Endothelial cell of umbilical vein (primary cell): ENCODE measurements around the gene AK5.

Experiments used
- EZH2 ChIP-seq: IDR thresholded peaks from 2 replicates; pipeline ENCODE4 v1.6.1; 2012; ENCODE audit warnings: borderline replicate concordance, low read depth, mild to moderate bottlenecking, moderate library complexity, low read length, inconsistent platforms; ENCODE audit not compliant: severe bottlenecking
- FOS ChIP-seq: IDR thresholded peaks from 2 replicates; pipeline ENCODE4 v1.6.1; 2011; ENCODE audit warnings: mild to moderate bottlenecking, low read length, moderate library complexity, borderline replicate concordance; ENCODE audit not compliant: insufficient read depth
- POLR2A ChIP-seq: IDR thresholded peaks from 2 replicates; pipeline ENCODE4 v1.6.1; 2012; ENCODE audit warnings: low read depth, mild to moderate bottlenecking, control low read depth, low read length
- POLR2AphosphoS5 ChIP-seq: IDR thresholded peaks from 2 replicates; pipeline ENCODE4 v1.6.1; 2012; ENCODE audit warnings: low read depth, mild to moderate bottlenecking, control low read depth, low read length, moderate library complexity; ENCODE audit not compliant: insufficient read depth
- TF ChIP-seq, protein P1 (sequence below), 2 donors: IDR thresholded peaks; 1 replicate in 1 of 2; 2 replicates in 1 of 2; pipeline ENCODE4 v1.5.1; 2011; ENCODE audit warnings: low read length in 2 of 2, mild to moderate bottlenecking in 2 of 2, moderate library complexity in 2 of 2, control low read depth in 1 of 2, inconsistent platforms in 1 of 2, low read depth in 1 of 2; ENCODE audit not compliant: insufficient read depth in 1 of 2; ENCODE audit errors: extremely low read depth in 1 of 2
- TF ChIP-seq, protein P2 (sequence below): IDR thresholded peaks from 2 replicates; pipeline ENCODE4 v1.6.1; 2011; ENCODE audit not compliant: insufficient read depth, insufficient read length

- TF ChIP-seq, protein P1, sequence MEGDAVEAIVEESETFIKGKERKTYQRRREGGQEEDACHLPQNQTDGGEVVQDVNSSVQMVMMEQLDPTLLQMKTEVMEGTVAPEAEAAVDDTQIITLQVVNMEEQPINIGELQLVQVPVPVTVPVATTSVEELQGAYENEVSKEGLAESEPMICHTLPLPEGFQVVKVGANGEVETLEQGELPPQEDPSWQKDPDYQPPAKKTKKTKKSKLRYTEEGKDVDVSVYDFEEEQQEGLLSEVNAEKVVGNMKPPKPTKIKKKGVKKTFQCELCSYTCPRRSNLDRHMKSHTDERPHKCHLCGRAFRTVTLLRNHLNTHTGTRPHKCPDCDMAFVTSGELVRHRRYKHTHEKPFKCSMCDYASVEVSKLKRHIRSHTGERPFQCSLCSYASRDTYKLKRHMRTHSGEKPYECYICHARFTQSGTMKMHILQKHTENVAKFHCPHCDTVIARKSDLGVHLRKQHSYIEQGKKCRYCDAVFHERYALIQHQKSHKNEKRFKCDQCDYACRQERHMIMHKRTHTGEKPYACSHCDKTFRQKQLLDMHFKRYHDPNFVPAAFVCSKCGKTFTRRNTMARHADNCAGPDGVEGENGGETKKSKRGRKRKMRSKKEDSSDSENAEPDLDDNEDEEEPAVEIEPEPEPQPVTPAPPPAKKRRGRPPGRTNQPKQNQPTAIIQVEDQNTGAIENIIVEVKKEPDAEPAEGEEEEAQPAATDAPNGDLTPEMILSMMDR (IDR thresholded peaks at IDR 0.05; ENCODE audit: extremely low read depth in 1 of 2, insufficient read depth in 1 of 2, low read depth in 1 of 2, low read length in 2 of 2) = no peak
- TF ChIP-seq POLR2A = no peak
- no peak for TF ChIP-seq EZH2
- TF ChIP-seq FOS = no peak
- no peak for TF ChIP-seq POLR2AphosphoS5
- TF ChIP-seq, protein P2, sequence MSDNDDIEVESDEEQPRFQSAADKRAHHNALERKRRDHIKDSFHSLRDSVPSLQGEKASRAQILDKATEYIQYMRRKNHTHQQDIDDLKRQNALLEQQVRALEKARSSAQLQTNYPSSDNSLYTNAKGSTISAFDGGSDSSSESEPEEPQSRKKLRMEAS = no peak
Observed at GRCh38 chr1:77399250-77400086, 117.6 kb downstream of the AK5 start.
